HG02798 (cell line): ENCODE measurements around the gene TNFRSF13B.
"Not testable (repeated sequence)": the region's sequence is repeated elsewhere in the genome, so short reads cannot be mapped to it uniquely, and the experiment has no call there.

Source experiments
- ATAC-seq: cut with Tn5 transposase; IDR thresholded peaks from one replicate; pipeline ENCODE4 v1.9.1; 2021; ENCODE audit warnings: mild to moderate bottlenecking; ENCODE audit not compliant: unreplicated experiment, poor library complexity

The TNFRSF13B gene

GRCh38 chr17:16917671-16918394 lies 54.1 kb downstream of the TNFRSF13B start:
- no peak for ATAC-seq

- no peak for ATAC-seq
Observed at GRCh38 chr17:16916557-16916920, 55.4 kb downstream of the TNFRSF13B start.

GRCh38 chr17:16915752-16916556 lies 56.0 kb downstream of the TNFRSF13B start:
- ATAC-seq = peak; percentile 73

DNA sequence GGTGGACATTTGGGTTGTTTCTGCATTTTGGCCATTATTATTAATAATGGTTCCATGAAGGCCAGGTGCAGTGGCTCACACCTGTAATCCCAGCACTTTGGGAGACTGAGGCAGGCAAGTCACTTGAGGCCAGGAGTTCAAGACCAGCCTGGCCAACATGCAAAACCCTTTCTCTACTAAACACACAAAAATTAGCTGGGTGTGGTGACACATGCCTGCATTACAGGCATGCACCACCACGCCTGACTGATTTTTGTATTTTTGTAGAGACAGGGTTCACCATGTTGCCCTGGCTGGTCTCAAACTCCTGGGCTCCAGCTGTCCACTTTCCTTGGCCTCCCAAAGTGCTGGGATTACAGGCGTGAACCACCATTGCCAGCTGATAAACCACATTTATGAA lies 58.5 kb downstream of the TNFRSF13B start:
- ATAC-seq = no peak

GRCh38 chr17:16912021-16912962 lies 59.6 kb downstream of the TNFRSF13B start:
- ATAC-seq = no peak

DNA sequence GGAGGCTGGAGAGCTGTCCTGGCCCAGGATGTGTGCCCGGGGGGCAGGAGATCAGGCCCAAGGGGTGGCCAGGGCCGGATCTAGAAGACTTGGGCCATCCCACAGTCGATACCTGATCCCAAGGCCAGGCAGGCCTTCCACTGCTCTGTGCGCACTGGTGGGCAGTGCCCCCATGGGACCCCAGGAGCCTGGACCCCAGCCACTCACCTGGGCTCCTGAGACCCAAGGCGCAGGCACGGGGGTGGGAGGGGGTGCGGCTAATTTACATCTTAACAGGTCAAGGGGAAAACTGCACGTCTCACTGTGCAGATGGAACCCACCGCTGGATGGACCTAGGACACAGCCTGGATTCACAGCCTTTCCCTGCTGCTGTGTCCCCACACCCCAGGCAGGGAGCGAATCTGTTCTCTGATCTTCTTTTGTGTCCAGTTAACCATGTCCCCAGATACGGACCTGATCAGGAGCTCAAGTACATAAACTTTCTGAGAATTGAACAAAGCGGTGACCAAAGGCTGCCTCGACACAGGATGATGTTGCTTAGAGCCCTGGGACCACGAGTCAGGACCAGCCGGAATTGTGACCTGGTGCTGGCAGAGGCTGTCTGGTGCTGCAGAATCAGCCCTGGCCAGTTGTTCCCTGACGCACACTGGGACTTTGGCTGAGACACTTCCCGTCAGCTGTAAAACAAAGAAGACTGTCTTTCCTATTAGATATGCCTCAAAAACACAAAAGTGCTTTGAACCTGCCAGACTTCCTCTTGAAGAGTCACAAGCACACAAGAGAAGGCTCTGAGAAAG lies 60.6 kb downstream of the TNFRSF13B start:
- no peak for ATAC-seq

- ATAC-seq = no peak
Observed at GRCh38 chr17:16910341-16910740, 61.6 kb downstream of the TNFRSF13B start.

DNA sequence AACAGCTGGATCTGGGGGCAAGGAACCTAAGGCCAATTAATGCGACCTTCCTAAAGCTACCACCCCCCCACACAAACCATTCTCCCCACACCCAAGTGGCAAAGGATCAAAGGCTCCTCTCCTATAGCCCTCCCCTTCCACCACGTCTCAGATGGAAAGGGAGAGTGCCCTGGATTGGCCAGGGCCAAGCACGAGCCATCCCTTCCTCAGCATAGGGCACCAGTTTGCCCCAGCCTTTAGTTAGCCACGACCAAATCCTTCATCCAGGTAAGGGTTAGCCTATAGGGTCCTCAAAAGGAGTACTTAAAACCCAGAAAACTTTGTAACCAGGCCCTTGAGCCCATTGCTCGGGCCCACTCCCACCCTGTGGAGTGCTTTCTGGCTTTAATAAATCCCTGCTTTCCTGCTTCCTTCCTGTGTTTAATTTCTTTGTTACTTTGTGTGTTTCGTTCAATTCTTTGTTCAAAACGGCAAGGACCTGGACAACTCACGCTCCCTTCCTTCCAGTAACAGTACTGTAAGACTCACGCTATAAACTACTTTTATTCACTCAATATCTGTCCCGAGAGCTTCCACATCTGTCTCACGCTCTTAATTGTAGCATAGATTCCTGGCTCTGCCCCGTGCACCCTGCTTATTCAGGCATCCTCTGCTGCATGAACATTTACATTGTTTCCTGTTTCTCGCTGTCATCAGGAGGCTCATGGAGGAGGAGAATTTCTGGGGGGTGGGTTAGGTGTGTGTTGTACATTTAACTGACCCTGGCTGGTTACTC lies 62.3 kb downstream of the TNFRSF13B start:
- ATAC-seq = no peak

- no peak for ATAC-seq
Observed at GRCh38 chr17:16908273-16908672, 63.6 kb downstream of the TNFRSF13B start.

DNA sequence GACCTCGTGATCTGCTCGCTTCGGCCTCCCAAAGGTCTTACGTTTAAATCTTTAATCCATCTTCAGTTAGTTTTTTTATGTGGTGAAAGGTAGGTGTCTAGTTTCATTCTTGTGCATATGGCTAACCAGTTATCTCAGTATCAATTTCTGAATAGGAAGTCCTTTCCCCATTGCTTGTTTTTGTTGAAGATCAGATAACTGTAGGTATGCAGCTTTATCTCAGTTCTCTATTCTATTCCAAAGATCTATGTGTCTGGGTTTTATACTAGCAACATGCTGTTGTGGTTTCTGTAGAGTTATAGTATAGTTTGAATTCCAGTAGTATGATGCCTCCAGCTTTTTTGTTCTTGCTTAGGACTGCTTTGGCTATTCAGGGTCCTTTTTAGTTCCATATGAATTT lies 65.2 kb downstream of the TNFRSF13B start:
- ATAC-seq = no peak

DNA sequence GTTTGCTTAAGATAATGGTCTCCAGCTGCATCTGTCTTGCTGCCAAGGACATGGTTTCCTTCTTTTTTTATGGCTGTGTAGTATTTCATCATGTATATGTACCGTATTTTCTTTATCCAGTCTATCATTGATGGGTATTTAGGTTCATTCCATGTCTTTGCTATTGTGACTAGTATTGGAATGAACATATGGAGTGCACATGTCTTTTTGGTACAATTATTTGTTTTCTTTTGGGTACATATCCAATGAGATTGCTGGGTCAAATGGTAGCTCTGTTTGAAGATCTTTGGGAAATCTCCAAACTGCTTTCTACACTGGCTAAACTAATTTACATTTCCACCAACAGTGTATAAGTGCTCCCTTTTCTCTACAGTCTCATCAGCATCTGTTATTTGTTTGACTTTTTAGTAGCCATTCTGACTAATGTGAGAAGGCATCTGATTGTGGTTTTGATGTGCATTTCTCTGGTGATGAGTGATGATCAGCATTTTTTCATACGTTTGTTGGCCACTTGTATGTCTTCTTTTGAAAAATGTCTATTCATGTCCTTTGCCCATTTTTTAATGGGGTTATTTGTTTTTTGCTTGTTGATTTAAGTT lies 66.2 kb downstream of the TNFRSF13B start:
- no peak for ATAC-seq

GRCh38 chr17:16903070-16903469 lies 68.8 kb downstream of the TNFRSF13B start:
- ATAC-seq = not testable (repeated sequence)

GRCh38 chr17:16900288-16900882 lies 71.5 kb downstream of the TNFRSF13B start:
- no peak for ATAC-seq

DNA sequence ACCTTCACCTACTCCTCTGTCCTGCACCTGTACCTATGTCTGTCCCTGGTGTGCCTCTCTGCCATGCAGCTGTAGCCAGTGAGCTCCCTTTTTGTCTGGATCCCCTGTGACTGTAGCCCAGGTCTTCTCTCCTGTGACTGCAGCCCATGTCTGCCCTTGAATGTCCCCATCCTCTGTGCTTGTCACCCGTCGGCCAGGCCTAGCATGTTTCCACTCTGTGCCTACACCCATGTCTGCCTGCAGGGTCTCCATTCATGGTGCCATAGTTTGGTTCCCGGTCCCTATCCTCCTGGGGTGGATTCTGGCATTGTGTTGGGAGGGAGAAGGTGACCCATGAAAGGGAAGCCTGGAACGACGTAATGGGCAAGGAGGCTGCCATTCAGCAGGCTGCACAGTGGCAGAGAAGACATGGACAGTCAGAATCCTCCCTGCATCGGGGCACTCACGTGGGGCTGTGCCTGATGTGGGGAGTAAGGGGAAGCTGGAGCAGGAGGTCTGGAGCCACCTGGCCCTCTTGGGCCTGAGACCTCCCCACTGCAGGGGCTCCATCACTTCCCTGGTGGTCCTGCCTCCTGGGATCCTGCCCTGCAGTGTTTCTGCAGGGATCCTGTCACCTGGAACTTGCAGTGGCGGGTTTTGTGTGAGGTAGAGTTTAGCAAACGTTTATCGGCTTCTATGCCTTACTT lies 74.6 kb downstream of the TNFRSF13B start:
- not testable (repeated sequence) for ATAC-seq

GRCh38 chr17:16896235-16896634 lies 75.7 kb downstream of the TNFRSF13B start:
- ATAC-seq = not testable (repeated sequence)

- not testable (repeated sequence) for ATAC-seq
Observed at GRCh38 chr17:16893527-16893926, 78.4 kb downstream of the TNFRSF13B start.

- not testable (repeated sequence) for ATAC-seq
Observed at GRCh38 chr17:16892876-16893454, 79.0 kb downstream of the TNFRSF13B start.
